WTC11 (cell line): Measurements from ENCODE around the gene INTS2. TPM values are rescaled to one million over a fixed set of nuclear protein-coding genes. Genes with fewer than 3 reads are reported as not detected.

ENCODE experiments used
- ATAC-seq: fragments of 200-7000 bp; cut with Tn5 transposase; 2 replicates; pipeline ENCODE4 v1.10.0; 2021; ENCODE audit warnings: mild to moderate bottlenecking, moderate library complexity
- CTCF ChIA-PET: fragments of 300-600 bp; sonication (Branson Sonifier 250); formaldehyde crosslinking; loops from one replicate; lab custom pipeline; 2021; ENCODE audit warnings: antibody characterized with exemption; lab: Charles Lee
- POLR2A ChIA-PET: fragments of 350-600 bp; sonication (Branson Sonifier 250); formaldehyde crosslinking; loops from one replicate; lab custom pipeline; 2021; ENCODE audit warnings: antibody characterized with exemption; lab: Charles Lee
- DNase-seq: peaks from one replicate; pipeline ENCODE4 v3.0.0; 2021; ENCODE audit warnings: low spot score
- H3K27ac Mint-ChIP-seq: 2 replicates; pipeline ENCODE4 v1.8.0; 2021; ENCODE audit warnings: mixed read lengths
- H3K27me3 Mint-ChIP-seq: 2 replicates; pipeline ENCODE4 v1.8.0; 2021; ENCODE audit warnings: low read depth, mild to moderate bottlenecking, moderate library complexity, mixed read lengths
- H3K36me3 Mint-ChIP-seq: 2 replicates; pipeline ENCODE4 v1.8.0; 2021; ENCODE audit warnings: mixed read lengths
- H3K4me1 Mint-ChIP-seq: 2 replicates; pipeline ENCODE4 v1.8.0; 2022; ENCODE audit warnings: mixed read lengths
- H3K4me3 Mint-ChIP-seq: 2 replicates; pipeline ENCODE4 v1.8.0; 2021; ENCODE audit warnings: mild to moderate bottlenecking, moderate library complexity, mixed read lengths
- H3K9me3 Mint-ChIP-seq: 2 replicates; pipeline ENCODE4 v1.8.0; 2021; ENCODE audit warnings: mixed read lengths
- AR ChIP-seq: fragments of 250-450 bp; sonication (Bioruptor Pico); IDR thresholded peaks from 2 replicates; pipeline ENCODE4 v1.9.0; 2021; ENCODE audit warnings: mild to moderate bottlenecking
- CREB1 ChIP-seq: sonication (generic); formaldehyde crosslinking; IDR thresholded peaks from 2 replicates; pipeline ENCODE4 v1.8.0; 2023; ENCODE audit warnings: mild to moderate bottlenecking, missing genetic modification reagents
- ETV6 ChIP-seq: sonication (generic); formaldehyde crosslinking; IDR thresholded peaks from 2 replicates; pipeline ENCODE4 v1.8.1; 2022; ENCODE audit warnings: mild to moderate bottlenecking, missing genetic modification reagents
- FOXJ3 ChIP-seq: sonication (generic); formaldehyde crosslinking; IDR thresholded peaks from 2 replicates; pipeline ENCODE4 v1.9.0; 2021; ENCODE audit warnings: missing genetic modification reagents, mild to moderate bottlenecking, borderline replicate concordance
- FOXK1 ChIP-seq: sonication (generic); formaldehyde crosslinking; IDR thresholded peaks from 2 replicates; pipeline ENCODE4 v1.8.0; 2022; ENCODE audit warnings: mild to moderate bottlenecking, moderate library complexity, missing genetic modification reagents
- GTF2I ChIP-seq: fragments of 250-450 bp; sonication (Bioruptor Pico); conservative IDR thresholded peaks from 2 replicates; pipeline ENCODE4 v1.4.0; 2021; ENCODE audit warnings: mild to moderate bottlenecking
- IRF1 ChIP-seq: sonication (generic); formaldehyde crosslinking; IDR thresholded peaks from 2 replicates; pipeline ENCODE4 v1.8.0; 2023; ENCODE audit warnings: missing genetic modification reagents
- JUN ChIP-seq: sonication (generic); formaldehyde crosslinking; IDR thresholded peaks from 2 replicates; pipeline ENCODE4 v1.8.0; 2023; ENCODE audit warnings: mild to moderate bottlenecking, missing genetic modification reagents
- MAX ChIP-seq: sonication (generic); formaldehyde crosslinking; IDR thresholded peaks from 2 replicates; pipeline ENCODE4 v1.8.0; 2022; ENCODE audit warnings: mild to moderate bottlenecking, missing genetic modification reagents
- MXD4 ChIP-seq: fragments of 250-450 bp; sonication (Bioruptor Pico); IDR thresholded peaks from 2 replicates; pipeline ENCODE4 v1.8.0; 2021; ENCODE audit warnings: mild to moderate bottlenecking, moderate library complexity, borderline replicate concordance
- MYBL2 ChIP-seq: sonication (generic); formaldehyde crosslinking; IDR thresholded peaks from 2 replicates; pipeline ENCODE4 v1.8.1; 2023; ENCODE audit warnings: mild to moderate bottlenecking, moderate library complexity, missing genetic modification reagents
- PRRX2 ChIP-seq: fragments of 250-450 bp; sonication (Bioruptor Pico); IDR thresholded peaks from 2 replicates; pipeline ENCODE4 v1.8.0; 2021; ENCODE audit warnings: mild to moderate bottlenecking
- RELA ChIP-seq: sonication (generic); formaldehyde crosslinking; IDR thresholded peaks from 2 replicates; pipeline ENCODE4 v1.8.1; 2022; ENCODE audit warnings: missing genetic modification reagents, mild to moderate bottlenecking, borderline replicate concordance
- SMAD3 ChIP-seq: sonication (generic); formaldehyde crosslinking; IDR thresholded peaks from 2 replicates; pipeline ENCODE4 v1.8.0; 2022; ENCODE audit warnings: missing genetic modification reagents, mild to moderate bottlenecking, borderline replicate concordance
- SMAD4 ChIP-seq: sonication (generic); formaldehyde crosslinking; IDR thresholded peaks from 2 replicates; pipeline ENCODE4 v1.8.0; 2022; ENCODE audit warnings: mild to moderate bottlenecking, missing genetic modification reagents
- STAT6 ChIP-seq: sonication (generic); formaldehyde crosslinking; conservative IDR thresholded peaks from 2 replicates; pipeline ENCODE4 v1.8.1; 2023; ENCODE audit warnings: mild to moderate bottlenecking, low read depth, missing genetic modification reagents, moderate library complexity
- TCF7 ChIP-seq: sonication (generic); formaldehyde crosslinking; IDR thresholded peaks from 2 replicates; pipeline ENCODE4 v1.8.0; 2022; ENCODE audit warnings: mild to moderate bottlenecking, low read depth, missing genetic modification reagents, moderate library complexity
- TEAD1 ChIP-seq: sonication (generic); formaldehyde crosslinking; IDR thresholded peaks from 2 replicates; pipeline ENCODE4 v1.8.0; 2022; ENCODE audit warnings: mild to moderate bottlenecking, missing genetic modification reagents
- ZNF121 ChIP-seq: sonication (generic); formaldehyde crosslinking; IDR thresholded peaks from 2 replicates; pipeline ENCODE4 v1.8.0; 2023; ENCODE audit warnings: missing genetic modification reagents
- ZNF138 ChIP-seq: sonication (generic); formaldehyde crosslinking; conservative IDR thresholded peaks from 2 replicates; pipeline ENCODE4 v1.8.1; 2022; ENCODE audit warnings: mild to moderate bottlenecking, moderate library complexity, missing genetic modification reagents
- ZNF317 ChIP-seq: sonication (generic); formaldehyde crosslinking; IDR thresholded peaks from 2 replicates; pipeline ENCODE4 v1.8.1; 2023; ENCODE audit warnings: low read depth, mild to moderate bottlenecking, moderate library complexity, missing genetic modification reagents, borderline replicate concordance
- ZNF512 ChIP-seq: sonication (generic); formaldehyde crosslinking; IDR thresholded peaks from 2 replicates; pipeline ENCODE4 v1.8.1; 2022; ENCODE audit warnings: missing genetic modification reagents, borderline replicate concordance
- total RNA-seq: library from RNA; stranded (reverse); gene quantifications from 3 replicates; pipeline ENCODE4 v1.2.3, GENCODE V29; 2021
- TF ChIP-seq, protein P1 (sequence below): sonication (generic); formaldehyde crosslinking; IDR thresholded peaks from 2 replicates; pipeline ENCODE4 v1.8.1; 2023; ENCODE audit warnings: mild to moderate bottlenecking, moderate library complexity, missing genetic modification reagents
- TF ChIP-seq, protein P2 (sequence below): sonication (generic); formaldehyde crosslinking; IDR thresholded peaks from 2 replicates; pipeline ENCODE4 v1.8.1; 2023; ENCODE audit warnings: mild to moderate bottlenecking, missing genetic modification reagents, moderate library complexity

INTS2 gene
- total RNA-seq, 1 experiment from 2014 or later = 24.9 TPM

GRCh38 chr17:61825448-61826137 lies 102.2 kb downstream of the INTS2 start:
- ATAC-seq (no peak), DNase-seq (no peak)
- H3K27me3 Mint-ChIP-seq = no peaks in the 10 kb centered on the region; the same call in 1 of the 2 replicates
- H3K27ac Mint-ChIP-seq = no peak overlapping the region
- H3K4me1 Mint-ChIP-seq = no peaks in the 10 kb centered on the region
- peaks cover 36% of the 10 kb centered on the region for H3K36me3 Mint-ChIP-seq
- CTCF ChIA-PET = no interaction called here
- POLR2A ChIA-PET = no interaction called here
- H3K4me3 Mint-ChIP-seq = no peak overlapping the region
- TF ChIP-seq PRRX2 (CRISPR knock-in tag) = no peak
- TF ChIP-seq FOXJ3 = no peak
- no peak for TF ChIP-seq AR (CRISPR knock-in tag)
- no peak for TF ChIP-seq ZNF317 (CRISPR knock-in tag)
- no peak for TF ChIP-seq TCF7
- TF ChIP-seq FOXK1 (CRISPR knock-in tag) = no peak
- TF ChIP-seq ETV6 (CRISPR knock-in tag) = no peak
- no peak for TF ChIP-seq GTF2I (CRISPR knock-in tag)
- no peak for TF ChIP-seq MYBL2
- TF ChIP-seq, protein P1, sequence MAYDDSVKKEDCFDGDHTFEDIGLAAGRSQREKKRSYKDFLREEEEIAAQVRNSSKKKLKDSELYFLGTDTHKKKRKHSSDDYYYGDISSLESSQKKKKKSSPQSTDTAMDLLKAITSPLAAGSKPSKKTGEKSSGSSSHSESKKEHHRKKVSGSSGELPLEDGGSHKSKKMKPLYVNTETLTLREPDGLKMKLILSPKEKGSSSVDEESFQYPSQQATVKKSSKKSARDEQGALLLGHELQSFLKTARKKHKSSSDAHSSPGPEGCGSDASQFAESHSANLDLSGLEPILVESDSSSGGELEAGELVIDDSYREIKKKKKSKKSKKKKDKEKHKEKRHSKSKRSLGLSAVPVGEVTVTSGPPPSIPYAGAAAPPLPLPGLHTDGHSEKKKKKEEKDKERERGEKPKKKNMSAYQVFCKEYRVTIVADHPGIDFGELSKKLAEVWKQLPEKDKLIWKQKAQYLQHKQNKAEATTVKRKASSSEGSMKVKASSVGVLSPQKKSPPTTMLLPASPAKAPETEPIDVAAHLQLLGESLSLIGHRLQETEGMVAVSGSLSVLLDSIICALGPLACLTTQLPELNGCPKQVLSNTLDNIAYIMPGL (CRISPR knock-in tag) = no peak
- TF ChIP-seq MAX = no peak
- no peak for TF ChIP-seq MXD4 (CRISPR knock-in tag)
- no peak for TF ChIP-seq JUN
- TF ChIP-seq TEAD1 (CRISPR knock-in tag) = no peak
- no peak for TF ChIP-seq CREB1
- no peak for TF ChIP-seq SMAD4 (CRISPR knock-in tag)
- no peak for TF ChIP-seq SMAD3 (CRISPR knock-in tag)
- no peak for TF ChIP-seq ZNF121 (CRISPR knock-in tag)
- TF ChIP-seq RELA (CRISPR knock-in tag) = no peak
- TF ChIP-seq, all 79 proteins: peak for 0
- peaks cover 26% of the 10 kb centered on the region for H3K9me3 Mint-ChIP-seq

DNA sequence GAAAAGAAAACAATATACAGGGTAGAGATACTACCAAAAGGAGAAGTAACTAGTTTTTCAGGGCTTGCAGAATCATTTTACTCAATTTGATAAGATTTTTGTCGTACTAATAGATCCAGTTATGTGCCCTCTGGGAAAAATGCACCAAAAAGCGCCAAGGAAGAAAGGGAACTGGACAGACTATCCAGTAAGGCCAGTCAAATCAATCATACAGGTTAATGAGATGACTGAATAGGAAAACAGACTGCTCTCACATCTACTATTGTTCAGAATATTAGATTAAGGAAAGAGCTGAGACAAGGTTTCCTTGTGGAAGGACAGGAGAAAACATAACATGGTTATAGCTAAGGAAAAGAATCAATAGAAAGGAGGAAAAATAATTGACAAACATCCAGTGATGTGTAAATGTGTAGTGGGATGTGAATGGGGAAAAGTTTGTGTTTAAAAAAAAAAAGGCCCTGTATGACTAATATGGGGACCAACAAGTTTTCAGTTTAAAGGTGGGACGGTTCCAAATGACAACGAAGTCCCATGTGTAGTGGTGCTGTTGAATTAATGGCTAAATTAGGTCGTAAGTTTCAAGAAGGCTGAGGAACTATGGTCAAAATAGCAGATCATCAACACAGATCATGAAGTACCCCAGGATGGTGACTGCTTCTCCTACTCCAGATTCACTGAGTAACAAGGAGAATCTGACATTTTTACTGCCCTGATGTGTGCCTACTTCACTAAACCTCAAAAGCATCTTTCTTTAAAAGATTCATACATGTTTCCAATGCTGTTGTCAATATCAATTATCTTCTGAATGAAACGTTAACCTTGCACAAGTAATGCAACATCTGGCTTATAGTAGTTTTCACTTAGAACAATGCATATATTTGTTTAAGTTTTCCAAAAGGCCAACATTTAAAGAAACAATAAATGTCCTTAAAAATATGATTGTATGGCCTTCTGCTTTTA lies 105.2 kb downstream of the INTS2 start:
- peaks cover 21% of the 10 kb centered on the region for H3K36me3 Mint-ChIP-seq
- no peak for TF ChIP-seq FOXJ3
- no peak for TF ChIP-seq STAT6 (CRISPR knock-in tag)
- no peak for TF ChIP-seq IRF1 (CRISPR knock-in tag)
- no peak for TF ChIP-seq ZNF512
- no peak for TF ChIP-seq ZNF138 (CRISPR knock-in tag)
- TF ChIP-seq, protein P2, sequence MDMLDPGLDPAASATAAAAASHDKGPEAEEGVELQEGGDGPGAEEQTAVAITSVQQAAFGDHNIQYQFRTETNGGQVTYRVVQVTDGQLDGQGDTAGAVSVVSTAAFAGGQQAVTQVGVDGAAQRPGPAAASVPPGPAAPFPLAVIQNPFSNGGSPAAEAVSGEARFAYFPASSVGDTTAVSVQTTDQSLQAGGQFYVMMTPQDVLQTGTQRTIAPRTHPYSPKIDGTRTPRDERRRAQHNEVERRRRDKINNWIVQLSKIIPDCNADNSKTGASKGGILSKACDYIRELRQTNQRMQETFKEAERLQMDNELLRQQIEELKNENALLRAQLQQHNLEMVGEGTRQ (CRISPR knock-in tag) = no peak

More for the DNA sequence above, 105.2 kb downstream of the INTS2 start:
- no peaks in the 10 kb centered on the region; the same call in 1 of the 2 replicates for H3K27me3 Mint-ChIP-seq
- H3K4me1 Mint-ChIP-seq = no peaks in the 10 kb centered on the region
- ATAC-seq = no peak
- ChIA-PET POLR2A (no interaction called here), CTCF (no interaction called here)
- DNase-seq = no peak
- H3K27ac Mint-ChIP-seq = no peak overlapping the region
- peaks cover 12% of the 10 kb centered on the region for H3K9me3 Mint-ChIP-seq
- no peak overlapping the region for H3K4me3 Mint-ChIP-seq
